H1 (cell line): ENCODE data around the gene SCN3B. TPM values are rescaled to one million over a fixed set of nuclear protein-coding genes. Genes with fewer than 3 reads are reported as not detected.

Source experiments
- CTCF ChIA-PET: fragments of 300-600 bp; sonication (Branson Sonifier 250); formaldehyde crosslinking; loops from one replicate; lab custom pipeline; 2021; ENCODE audit not compliant: partially characterized antibody; lab: Charles Lee
- POLR2A ChIA-PET: fragments of 300-600 bp; sonication (Branson Sonifier 250); formaldehyde crosslinking; loops from one replicate; lab custom pipeline; 2021; ENCODE audit warnings: inconsistent platforms; ENCODE audit not compliant: partially characterized antibody; lab: Charles Lee
- DNase-seq, 2 experiments: peaks; one replicate each; pipeline versions ENCODE4 v3.0.0 to v3.0.0-alpha.2; 2010 to 2022; ENCODE audit warnings: low spot score in 2 of 2, low read depth in 1 of 2, mixed read lengths in 1 of 2
- FAIRE-seq: peaks from 2 replicates; lab custom pipeline; 2011; peaks lifted over from hg19 to GRCh38; lab: Jason Lieb, UNC
- H2AFZ ChIP-seq: 2 replicates; pipeline ENCODE4 v1.8.1; 2012; ENCODE audit warnings: low read length, inconsistent platforms
- H2AK5ac ChIP-seq: 2 replicates; pipeline ENCODE4 v1.6.1; 2013; ENCODE audit warnings: low read depth, low read length
- H2BK120ac ChIP-seq: replicated peaks from 2 replicates; pipeline ENCODE3; 2013; ENCODE audit warnings: low read depth, low read length, inconsistent platforms
- H2BK12ac ChIP-seq: 2 replicates; pipeline ENCODE4 v1.6.1; 2013; ENCODE audit warnings: low read depth, low read length
- H2BK15ac ChIP-seq: 2 replicates; pipeline ENCODE4 v1.6.1; 2013; ENCODE audit warnings: low read length
- H2BK20ac ChIP-seq: 2 replicates; pipeline ENCODE4 v1.6.1; 2013; ENCODE audit warnings: low read length
- H2BK5ac ChIP-seq: 2 replicates; pipeline ENCODE4 v1.6.1; 2013; ENCODE audit warnings: low read depth, low read length
- H3K14ac ChIP-seq: 2 replicates; pipeline ENCODE4 v1.6.1; 2013; ENCODE audit warnings: inconsistent platforms; ENCODE audit not compliant: insufficient read length
- H3K18ac ChIP-seq: 2 replicates; pipeline ENCODE4 v1.6.1; 2013; ENCODE audit warnings: low read length; ENCODE audit errors: extremely low read depth
- H3K23ac ChIP-seq: 2 replicates; pipeline ENCODE4 v1.6.1; 2013; ENCODE audit warnings: inconsistent platforms; ENCODE audit not compliant: insufficient read length
- H3K23me2 ChIP-seq: 2 replicates; pipeline ENCODE4 v1.6.1; 2013; ENCODE audit warnings: low read depth, low read length
- H3K27ac ChIP-seq: 2 replicates; pipeline ENCODE4 v1.6.1; 2011; ENCODE audit warnings: low read depth, low read length, inconsistent platforms
- H3K27me3 ChIP-seq, 4 experiments: replicated peaks in 1 of 4; 1 replicate in 1 of 4; 2 replicates in 3 of 4; pipeline versions ENCODE4 v1.6.1 to v1.8.1; 2011 to 2013; ENCODE audit warnings: low read length in 3 of 4, mild to moderate bottlenecking in 3 of 4, inconsistent platforms in 2 of 4, mixed read lengths in 2 of 4, moderate library complexity in 1 of 4; ENCODE audit not compliant: control insufficient read depth in 3 of 4, insufficient read depth in 3 of 4; ENCODE audit errors: extremely low read depth in 1 of 4
- H3K36me3 ChIP-seq, 4 experiments: 2 replicates each; pipeline versions ENCODE4 v1.6.1 to v1.8.1; 2011 to 2013; ENCODE audit warnings: mild to moderate bottlenecking in 4 of 4, low read length in 3 of 4, moderate library complexity in 2 of 4, control low read depth in 1 of 4, inconsistent platforms in 1 of 4; ENCODE audit not compliant: insufficient read depth in 4 of 4, control insufficient read depth in 2 of 4
- H3K4ac ChIP-seq: replicated peaks from 2 replicates; pipeline ENCODE3; 2013; ENCODE audit warnings: low read length, low read depth, mixed read lengths, inconsistent platforms; ENCODE audit not compliant: insufficient read length
- H3K4me1 ChIP-seq, 4 experiments: replicated peaks in 1 of 4; 1 replicate in 1 of 4; 2 replicates in 3 of 4; pipeline versions ENCODE4 v1.6.1 to v1.8.1; 2011 to 2013; ENCODE audit warnings: low read length in 3 of 4, inconsistent platforms in 2 of 4, mixed read lengths in 1 of 4; ENCODE audit not compliant: insufficient read depth in 4 of 4, control insufficient read depth in 3 of 4
- H3K4me2 ChIP-seq, 2 experiments: 2 replicates each; pipeline versions ENCODE4 v1.6.1 to v1.8.1; 2011 to 2013; ENCODE audit warnings: low read depth in 2 of 2, low read length in 2 of 2, control low read depth in 1 of 2, inconsistent platforms in 1 of 2, mild to moderate bottlenecking in 1 of 2; ENCODE audit not compliant: insufficient read depth in 1 of 2
- H3K4me3 ChIP-seq, 4 experiments: fragments of 200-600, 300-600 bp in 1 of 4; sonication (generic), shearing (Covaris generic), sonication (Bioruptor Twin) in 1 of 4; 2 replicates each; pipeline versions ENCODE4 v1.5.1 to v1.8.1; 2011 to 2016; ENCODE audit warnings: low read length in 4 of 4, low read depth in 3 of 4, control low read depth in 2 of 4, inconsistent platforms in 2 of 4, mild to moderate bottlenecking in 2 of 4, mixed read lengths in 1 of 4, moderate library complexity in 1 of 4; ENCODE audit not compliant: insufficient read depth in 2 of 4; ENCODE audit errors: extremely low read depth in 1 of 4
- H3K56ac ChIP-seq: replicated peaks from 2 replicates; pipeline ENCODE3; 2013; ENCODE audit warnings: low read depth, mild to moderate bottlenecking, mixed read lengths, low read length, inconsistent platforms; ENCODE audit not compliant: insufficient read length
- H3K79me1 ChIP-seq: 2 replicates; pipeline ENCODE4 v1.6.1; 2013; ENCODE audit warnings: low read depth, low read length, control low read depth
- H3K79me2 ChIP-seq, 2 experiments: 2 replicates each; pipeline versions ENCODE4 v1.6.1 to v1.8.1; 2012 to 2013; ENCODE audit warnings: low read length in 2 of 2, mild to moderate bottlenecking in 2 of 2, inconsistent platforms in 1 of 2; ENCODE audit not compliant: insufficient read depth in 2 of 2, control insufficient read depth in 1 of 2
- H3K9ac ChIP-seq, 4 experiments: replicated peaks in 1 of 4; 1 replicate in 1 of 4; 2 replicates in 3 of 4; pipeline versions ENCODE4 v1.6.1 to v1.8.1; 2011 to 2013; ENCODE audit warnings: low read depth in 3 of 4, low read length in 3 of 4, control low read depth in 2 of 4, mild to moderate bottlenecking in 2 of 4, moderate library complexity in 2 of 4, inconsistent platforms in 1 of 4; ENCODE audit errors: extremely low read depth in 1 of 4
- H3K9me3 ChIP-seq, 2 experiments: 2 replicates each; pipeline versions ENCODE4 v1.6.1 to v1.8.1; 2012 to 2013; ENCODE audit warnings: mild to moderate bottlenecking in 2 of 2, moderate library complexity in 2 of 2, control low read depth in 1 of 2, inconsistent platforms in 1 of 2, low read depth in 1 of 2, low read length in 1 of 2, mixed read lengths in 1 of 2; ENCODE audit not compliant: insufficient read depth in 2 of 2
- H4K20me1 ChIP-seq, 2 experiments: replicated peaks in 1 of 2; 2 replicates each; pipeline versions ENCODE3 to v1.8.1; 2011 to 2013; ENCODE audit warnings: inconsistent platforms in 2 of 2, low read length in 2 of 2, mild to moderate bottlenecking in 1 of 2; ENCODE audit not compliant: insufficient read depth in 2 of 2, control insufficient read depth in 1 of 2
- H4K5ac ChIP-seq: 2 replicates; pipeline ENCODE4 v1.6.1; 2013; ENCODE audit warnings: low read length, low read depth, mixed read lengths, inconsistent platforms; ENCODE audit not compliant: insufficient read length
- H4K8ac ChIP-seq: 2 replicates; pipeline ENCODE4 v1.8.0; 2013; ENCODE audit warnings: mild to moderate bottlenecking, moderate library complexity, low read length, inconsistent platforms; ENCODE audit not compliant: insufficient read depth; ENCODE audit errors: extremely low read depth
- H4K91ac ChIP-seq: replicated peaks from 2 replicates; pipeline ENCODE3; 2013; ENCODE audit warnings: low read length, mixed read lengths, inconsistent platforms; ENCODE audit not compliant: insufficient read length
- GTF2F1 ChIP-seq: IDR thresholded peaks from 2 replicates; pipeline ENCODE4 v1.6.1; 2012; ENCODE audit warnings: low read depth, low read length, improper control_type of control experiment, borderline replicate concordance
- WGBS, 2 experiments: shearing (Covaris generic) in 1 of 2; methylation state at CpG; one replicate each; pipeline versions ENCODE4 v1.1.6 to v1.1.7; 2013 to 2015; ENCODE audit warnings: low lambda C conversion rate in 2 of 2, mixed read lengths in 2 of 2, inconsistent platforms in 1 of 2, low coverage in 1 of 2, missing lambda C conversion rate in 1 of 2; ENCODE audit not compliant: insufficient replicate concordance in 2 of 2, insufficient coverage in 1 of 2, insufficient read length in 1 of 2; ENCODE audit errors: extremely low coverage in 1 of 2, missing lambda C conversion rate in 1 of 2; 5-methylcytosine and 5-hydroxymethylcytosine counted together
- polyA plus RNA-seq, 7 experiments: library from polyadenylated mRNA; depleted of rRNA in 3 of 7; stranded (reverse) in 5 of 7; unstranded in 2 of 7; fragments of >200 nt in 5 of 7; fragments of 200-250 nt in 2 of 7; gene quantifications; 1 replicate in 5 of 7; 2 replicates in 1 of 7; 4 replicates in 1 of 7; pipeline versions ENCODE4 v1.2.1 to v1.2.3, GENCODE V29; 2011 to 2013; ENCODE audit warnings: missing spikeins in 2 of 7, mixed read lengths in 2 of 7
- total RNA-seq: library from RNA; stranded (reverse); fragmentation: NEBNext Ultra II Directional; extraction: Animal tissue kit (Norgen Biotek cat#: 25700); gene quantifications from 2 replicates; pipeline ENCODE4 v1.2.1, GENCODE V29; 2021

Gene SCN3B
- total and polyA plus RNA-seq, 2 of the 8 experiments (the other 6 are each of a cell fraction or from before 2014, with no cell fraction given), result 0.67 to 1.1 TPM

DNA sequence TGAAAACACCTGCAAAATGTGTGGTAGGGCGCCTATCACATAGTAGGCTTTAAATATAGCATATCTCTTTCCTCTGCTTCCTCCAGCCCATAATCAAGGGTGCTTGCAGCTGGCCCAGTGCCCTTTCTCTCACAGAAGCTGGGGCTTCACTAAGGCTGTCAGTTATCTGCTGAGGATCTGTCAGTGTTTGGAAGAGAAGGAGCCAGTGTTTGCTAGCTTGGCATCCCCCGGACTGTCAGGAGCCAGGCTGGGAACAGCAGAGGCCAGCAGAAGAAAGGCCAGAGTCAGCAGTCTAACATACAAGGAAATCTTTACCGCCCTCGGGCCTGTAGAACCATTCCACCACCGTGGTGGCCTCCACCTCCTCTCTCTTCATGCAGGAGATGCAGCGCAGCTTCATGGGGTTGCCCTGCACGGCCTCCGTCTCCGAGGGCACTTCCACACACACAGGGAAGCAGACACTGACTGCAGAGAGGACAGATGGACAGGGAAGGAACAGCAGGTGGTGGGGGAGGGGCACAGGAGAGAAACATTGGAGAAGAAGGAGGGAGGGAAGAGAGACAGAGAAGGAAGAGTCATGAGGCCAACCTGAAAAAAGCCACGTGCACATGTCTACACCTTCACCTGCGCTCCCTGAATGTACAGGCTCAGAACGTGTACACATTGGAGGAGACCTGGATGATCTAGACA is 9.0 kb downstream of the SCN3B start:
- Histone ChIP-seq H3K79me2 (no peaks in the 10 kb centered on the region), H4K5ac (no peak overlapping the region), H3K27me3 (0 out of 7 replicates have a peak, but pooled peaks cover 0 to 2% (median 0%) of the 10 kb centered on the region in 4 experiments), H2BK15ac (no peak overlapping the region), H3K4ac (no peak overlapping the region), H3K4me3 (no peak overlapping the region), H3K56ac (no peak overlapping the region), H4K91ac (no peak overlapping the region), H2BK20ac (no peak overlapping the region), H2AK5ac (no peak overlapping the region), H3K9ac (no peak overlapping the region), H2BK12ac (no peak overlapping the region), H3K36me3 (no peaks in the 10 kb centered on the region), H3K4me1 (peaks cover 0 to 4% (median 3%) of the 10 kb centered on the region in 4 experiments; a peak in 5 of 7 replicates), H3K4me2 (no peak overlapping the region), H3K79me1 (no peaks in the 10 kb centered on the region), H4K20me1 (no peaks in the 10 kb centered on the region), H2BK5ac (no peak overlapping the region), H2BK120ac (no peak overlapping the region), H3K14ac (no peak overlapping the region), H3K27ac (no peak overlapping the region), H3K18ac (no peak overlapping the region), H4K8ac (no peak overlapping the region), H3K23ac (no peak overlapping the region), H3K9me3 (no peaks in the 10 kb centered on the region), H2AFZ (no peak overlapping the region), H3K23me2 (no peaks in the 10 kb centered on the region)
- no peak for FAIRE-seq
- no peak for TF ChIP-seq GTF2F1
- ChIA-PET CTCF (interaction anchor here (1.0 to 9.6 kb wide), 4 partner anchors 7 to 62 kb away, joined by 3 to 301 read pairs (median 16); no protein-coding TSS in a partner anchor), POLR2A (no interaction called here)
- WGBS, 2 experiments, result 91% methylated on average over 12 of the region's 12 CpGs; no CpG with 5 or more reads in 1 of the 2 experiments
- no peak for DNase-seq
